Stimulated activated CD8-positive, alpha-beta memory T cell treated with anti-CD3 and anti-CD28 coated beads, Interleukin-15, amount 100 ng/mL, for 1 hour (primary cell): ENCODE results near the gene TANGO6.

Experiments
- DNase-seq: peaks from one replicate; pipeline ENCODE4 v3.0.0-alpha.2; 2020; ENCODE audit warnings: low read depth

TANGO6 gene

GRCh38 chr16:68910051-68910450 lies 66.7 kb downstream of the TANGO6 start:
- no peak for DNase-seq

GRCh38 chr16:68915589-68915988 lies 72.3 kb downstream of the TANGO6 start:
- DNase-seq = no peak

- no peak for DNase-seq
Observed at GRCh38 chr16:68917541-68917940, 74.2 kb downstream of the TANGO6 start.

GRCh38 chr16:68920349-68920748 lies 77.0 kb downstream of the TANGO6 start:
- DNase-seq = no peak

- no peak for DNase-seq
Observed at GRCh38 chr16:68921637-68922036, 78.3 kb downstream of the TANGO6 start.

- no peak for DNase-seq
Observed at GRCh38 chr16:68923116-68923515, 79.8 kb downstream of the TANGO6 start.

- no peak for DNase-seq
Observed at GRCh38 chr16:68927018-68927417, 83.7 kb downstream of the TANGO6 start.

GRCh38 chr16:68931196-68931595 lies 87.9 kb downstream of the TANGO6 start:
- no peak for DNase-seq

- no peak for DNase-seq
Observed at GRCh38 chr16:68934402-68934801, 91.1 kb downstream of the TANGO6 start.

GRCh38 chr16:68935008-68935407 lies 91.7 kb downstream of the TANGO6 start:
- no peak for DNase-seq

- no peak for DNase-seq
Observed at GRCh38 chr16:68936736-68937631, 93.7 kb downstream of the TANGO6 start.

GRCh38 chr16:68939692-68940320 lies 96.5 kb downstream of the TANGO6 start:
- no peak for DNase-seq

- DNase-seq = no peak
Observed at GRCh38 chr16:68940816-68941215, 97.5 kb downstream of the TANGO6 start.

- no peak for DNase-seq
Observed at GRCh38 chr16:68943961-68944360, 100.6 kb downstream of the TANGO6 start.

- DNase-seq = no peak
Observed at GRCh38 chr16:68948230-68948910, 105.0 kb downstream of the TANGO6 start.

GRCh38 chr16:68951991-68952877 lies 108.9 kb downstream of the TANGO6 start:
- DNase-seq = no peak

GRCh38 chr16:68954911-68955635 lies 111.7 kb downstream of the TANGO6 start:
- DNase-seq = no peak

- no peak for DNase-seq
Observed at GRCh38 chr16:68960910-68961309, 117.6 kb downstream of the TANGO6 start.

- DNase-seq = no peak
Observed at GRCh38 chr16:68961778-68962402, 118.6 kb downstream of the TANGO6 start.

GRCh38 chr16:68969338-68969737 lies 126.0 kb downstream of the TANGO6 start:
- no peak for DNase-seq

GRCh38 chr16:68972013-68972412 lies 128.7 kb downstream of the TANGO6 start:
- no peak for DNase-seq
